ENCODE data around the gene SLC25A25.

DNA sequence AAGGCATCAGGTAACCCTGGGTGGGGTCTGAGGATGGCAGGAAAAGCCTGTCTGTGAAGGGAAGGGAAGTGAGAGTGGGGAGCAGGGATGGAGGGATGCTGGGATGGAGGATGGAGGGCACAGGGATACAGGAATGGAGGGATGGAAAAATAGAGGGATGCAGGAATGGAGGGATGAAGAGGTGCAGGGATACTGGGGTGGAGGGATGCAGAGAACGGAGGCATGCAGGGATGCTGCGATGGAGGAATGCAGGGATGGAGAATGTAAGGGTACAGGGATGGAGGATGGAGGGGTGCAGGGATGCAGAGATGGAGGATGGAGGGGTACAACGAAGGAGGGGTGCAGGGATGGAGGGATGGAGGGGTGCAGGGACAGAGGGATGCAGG, 50.4 kb downstream of the SLC25A25 start:
- TF ChIP-seq, protein P1, sequence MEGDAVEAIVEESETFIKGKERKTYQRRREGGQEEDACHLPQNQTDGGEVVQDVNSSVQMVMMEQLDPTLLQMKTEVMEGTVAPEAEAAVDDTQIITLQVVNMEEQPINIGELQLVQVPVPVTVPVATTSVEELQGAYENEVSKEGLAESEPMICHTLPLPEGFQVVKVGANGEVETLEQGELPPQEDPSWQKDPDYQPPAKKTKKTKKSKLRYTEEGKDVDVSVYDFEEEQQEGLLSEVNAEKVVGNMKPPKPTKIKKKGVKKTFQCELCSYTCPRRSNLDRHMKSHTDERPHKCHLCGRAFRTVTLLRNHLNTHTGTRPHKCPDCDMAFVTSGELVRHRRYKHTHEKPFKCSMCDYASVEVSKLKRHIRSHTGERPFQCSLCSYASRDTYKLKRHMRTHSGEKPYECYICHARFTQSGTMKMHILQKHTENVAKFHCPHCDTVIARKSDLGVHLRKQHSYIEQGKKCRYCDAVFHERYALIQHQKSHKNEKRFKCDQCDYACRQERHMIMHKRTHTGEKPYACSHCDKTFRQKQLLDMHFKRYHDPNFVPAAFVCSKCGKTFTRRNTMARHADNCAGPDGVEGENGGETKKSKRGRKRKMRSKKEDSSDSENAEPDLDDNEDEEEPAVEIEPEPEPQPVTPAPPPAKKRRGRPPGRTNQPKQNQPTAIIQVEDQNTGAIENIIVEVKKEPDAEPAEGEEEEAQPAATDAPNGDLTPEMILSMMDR (IDR thresholded peaks at IDR 0.05): no peak
- no peak for TF ChIP-seq POLR2A (IDR thresholded peaks at IDR 0.05)

Measured in esophagus squamous epithelium (tissue), 4 donors.